CD4-positive, alpha-beta T cell treated with Interleukin-4 for 1 hour (primary cell): ENCODE data around the gene KIF26A.
"Not testable (repeated sequence)": the region's sequence is repeated elsewhere in the genome, so short reads cannot be mapped to it uniquely, and the experiment has no call there.

Experiments
- DNase-seq, 2 donors: peaks; one replicate each; pipeline ENCODE4 v3.0.0-alpha.2; 2020 to 2022

KIF26A gene

GRCh38 chr14:104196461-104197140 lies 58.2 kb downstream of the KIF26A start:
- DNase-seq: no peak

- DNase-seq: no peak
Measured at GRCh38 chr14:104197449-104198247, 59.3 kb downstream of the KIF26A start.

GRCh38 chr14:104199266-104199895 lies 61.0 kb downstream of the KIF26A start:
- no peak for DNase-seq

- no peak for DNase-seq
Measured at GRCh38 chr14:104200106-104200505, 61.7 kb downstream of the KIF26A start.

- no peak for DNase-seq
Measured at GRCh38 chr14:104200591-104200990, 62.2 kb downstream of the KIF26A start.

GRCh38 chr14:104201063-104201462 lies 62.7 kb downstream of the KIF26A start:
- DNase-seq: no peak

- DNase-seq: no peak
Measured at GRCh38 chr14:104201496-104201895, 63.1 kb downstream of the KIF26A start.

- DNase-seq: no peak
Measured at GRCh38 chr14:104202259-104203070, 64.1 kb downstream of the KIF26A start.

GRCh38 chr14:104203071-104203425 lies 64.7 kb downstream of the KIF26A start:
- no peak for DNase-seq

GRCh38 chr14:104204660-104205149 lies 66.3 kb downstream of the KIF26A start:
- DNase-seq: no peak

GRCh38 chr14:104205781-104206180 lies 67.4 kb downstream of the KIF26A start:
- no peak for DNase-seq

- no peak for DNase-seq
Measured at GRCh38 chr14:104206281-104206904, 68.0 kb downstream of the KIF26A start.

- no peak for DNase-seq
Measured at GRCh38 chr14:104207142-104208014, 69.0 kb downstream of the KIF26A start.

GRCh38 chr14:104208015-104208295 lies 69.6 kb downstream of the KIF26A start:
- DNase-seq: not testable (repeated sequence)

GRCh38 chr14:104208331-104208730 lies 69.9 kb downstream of the KIF26A start:
- DNase-seq: not testable (repeated sequence)

GRCh38 chr14:104209071-104209470 lies 70.7 kb downstream of the KIF26A start:
- not testable (repeated sequence) for DNase-seq

GRCh38 chr14:104209985-104210816 lies 71.8 kb downstream of the KIF26A start:
- DNase-seq: no peak

- DNase-seq: no peak
Measured at GRCh38 chr14:104210817-104211195, 72.4 kb downstream of the KIF26A start.

- no peak for DNase-seq
Measured at GRCh38 chr14:104211215-104211614, 72.8 kb downstream of the KIF26A start.

- no peak for DNase-seq
Measured at GRCh38 chr14:104211741-104212140, 73.4 kb downstream of the KIF26A start.
